Upper lobe of right lung (tissue), 1 donor: Measurements from ENCODE around the gene CERS6. TPM values are rescaled to one million over a fixed set of nuclear protein-coding genes. Genes with fewer than 3 reads are reported as not detected.

Source experiments
- ATAC-seq: fragments of 200-7000 bp; cut with Tn5 transposase; one replicate; pipeline ENCODE4 v1.9.1; 2020; ENCODE audit warnings: mild to moderate bottlenecking, moderate library complexity
- DNase-seq: peaks from one replicate; pipeline ENCODE4 v3.0.0-alpha.2; 2020
- H3K27ac ChIP-seq: fragments of 200-600 bp; one replicate; pipeline ENCODE4 v1.8.0; 2022
- H3K27me3 ChIP-seq: fragments of 200-600 bp; one replicate; pipeline ENCODE4 v1.8.0; 2022; ENCODE audit warnings: mild to moderate bottlenecking
- H3K36me3 ChIP-seq: fragments of 200-600 bp; one replicate; pipeline ENCODE4 v1.8.0; 2022
- H3K4me1 ChIP-seq: fragments of 200-600 bp; one replicate; pipeline ENCODE4 v1.8.0; 2022
- H3K4me3 ChIP-seq: fragments of 200-600 bp; one replicate; pipeline ENCODE4 v1.8.0; 2022; ENCODE audit warnings: mild to moderate bottlenecking
- H3K9me3 ChIP-seq: fragments of 200-600 bp; one replicate; pipeline ENCODE4 v1.8.0; 2022
- intact Hi-C: fragments of 100-400 bp; cut with DNase I; formaldehyde crosslinking; loops from one replicate; pipeline ENCODE4 v1.11.0; 2022
- total RNA-seq: library from RNA; stranded (reverse); fragmentation: NEBNext Ultra II Directional; extraction: Animal tissue kit (Norgen Biotek cat#: 25700); gene quantifications from one replicate; pipeline ENCODE4 v1.2.1, GENCODE V29; 2021
- TF ChIP-seq, protein P1 (sequence below): fragments of 200-600 bp; IDR thresholded peaks from one replicate; pipeline ENCODE4 v1.8.0; 2022; ENCODE audit warnings: antibody characterized with exemption
- donor health status: DM: no; HTN: yes; CAD: no; lungs with severe emphysema.

CERS6 gene
- total RNA-seq, 1 donor from 2014 or later: 17.8 TPM

DNA sequence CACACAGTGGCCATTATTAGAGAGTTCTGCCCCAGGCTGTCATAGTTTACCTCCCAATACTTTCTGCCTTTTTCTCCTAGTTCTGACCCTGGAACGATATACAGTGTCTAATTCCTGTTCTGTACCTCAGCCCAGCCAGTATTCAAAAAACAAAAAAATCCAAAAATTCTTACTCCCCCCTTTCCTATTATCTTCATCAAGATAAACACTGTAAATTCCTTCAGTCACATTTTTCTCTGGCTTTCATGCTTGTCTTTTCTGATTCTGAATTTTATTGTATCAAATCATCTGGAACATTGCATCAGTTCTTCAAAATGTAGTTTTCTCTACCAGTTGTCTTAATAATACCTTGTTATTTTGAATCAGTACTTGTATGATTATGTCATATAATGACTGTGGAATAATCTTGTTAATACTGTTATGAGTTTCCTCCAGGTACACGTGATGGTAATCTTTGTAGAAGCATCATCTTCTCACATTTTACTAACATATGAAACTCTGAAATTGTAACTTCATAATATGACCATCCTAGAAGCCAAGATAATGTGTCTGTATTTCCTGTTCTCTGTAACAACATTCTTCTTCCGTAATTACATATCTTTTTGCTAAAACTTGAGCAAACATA, 267.3 kb downstream of the CERS6 start:
- DNase-seq (no peak), ATAC-seq (no peak)

DNA sequence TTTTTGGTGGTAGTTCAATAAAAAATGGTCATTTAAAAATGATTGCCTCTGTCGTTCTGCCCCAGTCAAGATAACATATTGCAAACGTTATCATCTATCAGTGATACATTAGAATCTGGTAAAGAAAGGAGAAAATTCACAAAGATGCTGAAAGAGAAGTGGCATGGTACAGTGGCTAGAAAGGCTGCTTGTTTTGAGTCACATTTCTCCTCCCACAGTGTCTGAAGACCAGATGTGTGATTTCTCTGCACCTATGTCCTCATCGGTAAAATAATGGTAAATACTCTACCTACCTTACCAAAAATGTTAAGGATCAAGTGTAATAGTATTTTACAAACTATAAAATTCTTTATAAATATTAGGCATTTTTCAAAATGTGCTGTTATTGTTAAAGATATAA, 270.3 kb downstream of the CERS6 start:
- ATAC-seq: no peak
- H3K27me3 ChIP-seq: no peaks in the 10 kb centered on the region
- no peak overlapping the region for H3K4me3 ChIP-seq
- DNase-seq: no peak
- no peaks in the 10 kb centered on the region for H3K36me3 ChIP-seq
- TF ChIP-seq, protein P1, sequence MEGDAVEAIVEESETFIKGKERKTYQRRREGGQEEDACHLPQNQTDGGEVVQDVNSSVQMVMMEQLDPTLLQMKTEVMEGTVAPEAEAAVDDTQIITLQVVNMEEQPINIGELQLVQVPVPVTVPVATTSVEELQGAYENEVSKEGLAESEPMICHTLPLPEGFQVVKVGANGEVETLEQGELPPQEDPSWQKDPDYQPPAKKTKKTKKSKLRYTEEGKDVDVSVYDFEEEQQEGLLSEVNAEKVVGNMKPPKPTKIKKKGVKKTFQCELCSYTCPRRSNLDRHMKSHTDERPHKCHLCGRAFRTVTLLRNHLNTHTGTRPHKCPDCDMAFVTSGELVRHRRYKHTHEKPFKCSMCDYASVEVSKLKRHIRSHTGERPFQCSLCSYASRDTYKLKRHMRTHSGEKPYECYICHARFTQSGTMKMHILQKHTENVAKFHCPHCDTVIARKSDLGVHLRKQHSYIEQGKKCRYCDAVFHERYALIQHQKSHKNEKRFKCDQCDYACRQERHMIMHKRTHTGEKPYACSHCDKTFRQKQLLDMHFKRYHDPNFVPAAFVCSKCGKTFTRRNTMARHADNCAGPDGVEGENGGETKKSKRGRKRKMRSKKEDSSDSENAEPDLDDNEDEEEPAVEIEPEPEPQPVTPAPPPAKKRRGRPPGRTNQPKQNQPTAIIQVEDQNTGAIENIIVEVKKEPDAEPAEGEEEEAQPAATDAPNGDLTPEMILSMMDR: no peak
- H3K27ac ChIP-seq: no peak overlapping the region
- intact Hi-C loops: no loop called here
- no peaks in the 10 kb centered on the region for H3K9me3 ChIP-seq
- H3K4me1 ChIP-seq: no peaks in the 10 kb centered on the region

More for the DNA sequence above, 267.3 kb downstream of the CERS6 start:
- Histone ChIP-seq H3K27me3 (no peaks in the 10 kb centered on the region), H3K36me3 (no peaks in the 10 kb centered on the region), H3K4me3 (no peak overlapping the region), H3K9me3 (no peaks in the 10 kb centered on the region), H3K4me1 (no peaks in the 10 kb centered on the region), H3K27ac (no peak overlapping the region)
- TF ChIP-seq, protein P1: no peak
- intact Hi-C loops: no loop called here

GRCh38 chr2:168727904-168728470, 271.9 kb downstream of the CERS6 start:
- Histone ChIP-seq H3K4me1 (no peaks in the 10 kb centered on the region), H3K36me3 (no peaks in the 10 kb centered on the region), H3K4me3 (no peak overlapping the region), H3K9me3 (no peaks in the 10 kb centered on the region), H3K27me3 (no peaks in the 10 kb centered on the region), H3K27ac (no peak overlapping the region)
- ATAC-seq (no peak), DNase-seq (no peak)
- TF ChIP-seq, protein P1: no peak
- intact Hi-C loops: no loop called here

DNA sequence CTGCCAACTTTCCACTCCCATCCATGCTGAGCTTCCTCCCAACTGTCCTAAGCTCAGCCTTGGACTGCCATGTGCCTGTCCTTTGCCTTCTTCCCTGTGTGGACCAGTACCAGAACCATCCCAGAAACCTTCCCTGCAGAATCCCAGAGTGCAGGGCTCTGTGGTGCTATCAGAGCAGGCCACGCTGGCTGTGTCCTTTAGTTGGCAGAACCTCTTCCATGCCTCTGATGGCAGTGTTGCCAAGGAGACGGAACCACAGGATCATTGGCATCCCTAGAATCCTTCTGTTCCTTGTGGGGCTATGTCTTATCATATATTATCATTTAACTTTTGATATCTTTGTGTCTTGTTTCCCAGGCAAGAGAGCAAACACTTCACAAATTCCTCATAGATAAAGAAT, 273.4 kb downstream of the CERS6 start:
- no peak for DNase-seq
- TF ChIP-seq, protein P1: no peak
- H3K27ac ChIP-seq: no peak overlapping the region

DNA sequence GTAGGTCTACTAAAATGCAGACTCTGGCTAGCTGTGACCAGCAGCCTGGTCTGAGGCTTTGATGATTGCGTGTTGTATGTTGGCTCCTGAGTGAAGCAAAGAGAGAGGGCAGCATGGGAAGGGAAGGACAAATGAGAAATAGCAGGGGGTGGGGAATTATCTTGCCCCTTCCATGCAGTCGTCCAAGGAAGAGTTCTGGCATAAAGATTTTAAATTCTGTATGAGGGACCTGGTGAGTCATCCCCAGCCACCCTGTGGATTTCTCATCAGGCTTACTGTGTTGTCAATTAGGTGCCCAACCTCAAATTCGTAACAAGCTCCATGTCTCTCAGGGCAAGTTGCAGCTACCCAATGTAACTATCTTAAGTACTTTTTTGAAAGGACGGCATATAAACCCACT, 274.3 kb downstream of the CERS6 start:
- intact Hi-C loops: no loop called here
- H3K9me3 ChIP-seq: no peaks in the 10 kb centered on the region
- no peaks in the 10 kb centered on the region for H3K27me3 ChIP-seq
- H3K4me3 ChIP-seq: no peak overlapping the region
- DNase-seq (no peak), ATAC-seq (no peak)
- no peak overlapping the region for H3K27ac ChIP-seq
- TF ChIP-seq, protein P1: no peak
- H3K4me1 ChIP-seq: no peaks in the 10 kb centered on the region
- H3K36me3 ChIP-seq: no peaks in the 10 kb centered on the region

More for the DNA sequence above, 273.4 kb downstream of the CERS6 start:
- no peaks in the 10 kb centered on the region for H3K27me3 ChIP-seq
- H3K36me3 ChIP-seq: no peaks in the 10 kb centered on the region
- ATAC-seq: no peak
- no peak overlapping the region for H3K4me3 ChIP-seq
- no peaks in the 10 kb centered on the region for H3K9me3 ChIP-seq
- intact Hi-C loops: no loop called here
- no peaks in the 10 kb centered on the region for H3K4me1 ChIP-seq
